A204.1 (cell line): ENCODE results near the gene GNS.

Source experiments
- FAIRE-seq: peaks from 2 replicates; lab custom pipeline; 2012; peaks lifted over from hg19 to GRCh38; lab: Jason Lieb, UNC

Gene GNS

DNA sequence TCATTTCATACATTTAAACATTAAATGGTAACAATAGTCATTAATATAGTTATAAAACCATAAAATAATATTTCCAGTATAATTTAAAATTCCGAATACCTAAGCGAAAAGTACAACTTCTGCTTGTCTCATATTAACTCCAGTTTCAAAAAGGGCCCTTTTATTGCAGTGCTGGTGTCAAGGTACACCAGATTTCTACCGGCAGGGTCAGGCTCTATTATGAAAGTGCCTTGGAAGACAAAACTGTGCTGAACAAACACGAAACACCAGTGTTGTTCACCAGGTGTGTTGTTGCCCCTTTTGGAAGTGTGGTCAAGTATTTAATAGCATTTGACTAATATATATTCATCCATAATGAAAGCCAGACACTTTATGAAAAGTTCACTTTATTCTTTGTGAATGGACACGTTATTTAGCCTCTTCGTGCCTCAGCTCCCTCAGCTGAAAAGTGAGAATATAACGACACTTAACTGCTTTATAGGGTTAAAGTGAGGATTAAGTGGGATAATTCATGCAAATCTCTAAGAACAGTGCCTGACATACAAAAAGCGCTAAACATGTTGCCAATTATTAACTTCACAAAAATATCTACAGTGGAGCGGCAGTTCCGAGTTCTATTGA, 20.3 kb upstream of the GNS start:
- FAIRE-seq: no peak

DNA sequence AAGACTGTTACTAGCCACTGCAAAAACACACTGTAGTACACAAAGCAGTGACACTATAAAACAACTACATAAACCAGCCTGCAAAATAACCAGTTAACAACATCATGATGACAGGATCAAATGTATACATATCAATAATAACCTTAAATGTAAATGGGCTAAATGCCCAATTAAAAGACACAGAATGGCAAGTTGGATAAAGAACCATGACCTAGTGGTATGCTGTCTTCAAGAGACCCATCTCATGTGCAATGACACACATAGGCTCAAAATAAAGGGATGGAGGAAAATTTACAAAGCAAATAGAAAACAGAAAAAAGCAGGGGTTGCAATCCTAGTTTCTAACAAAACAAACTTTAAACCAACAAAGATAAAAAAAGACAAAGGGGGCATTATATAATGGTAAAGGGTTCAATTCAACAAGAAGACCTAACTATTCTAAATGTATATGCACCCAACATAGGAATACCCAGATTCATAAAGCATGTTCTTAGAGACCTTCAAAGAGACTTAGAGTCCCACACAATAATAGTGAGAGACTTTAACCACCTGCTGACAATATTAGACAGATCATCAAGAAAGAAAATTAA, 16.0 kb upstream of the GNS start:
- FAIRE-seq: peak; percentile 3

DNA sequence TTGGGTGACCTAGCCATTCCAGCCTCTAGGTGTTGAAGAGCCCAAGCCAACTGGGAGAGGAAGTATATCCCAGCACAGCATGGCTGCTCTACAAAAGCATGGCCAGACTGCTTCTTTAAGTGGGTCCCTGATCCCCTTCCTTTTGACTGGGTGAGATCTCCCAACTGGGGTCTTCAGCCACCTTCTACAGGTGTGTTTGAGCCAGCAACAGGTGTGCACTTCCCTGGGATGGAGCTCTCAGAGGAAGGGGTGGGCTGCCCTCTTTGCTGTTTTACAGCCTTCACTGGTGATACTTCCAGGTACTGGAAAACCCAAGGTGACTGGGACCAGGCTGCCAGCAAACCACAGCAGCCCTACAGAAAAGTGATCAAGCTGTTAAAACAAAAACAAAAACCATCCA, 14.2 kb upstream of the GNS start:
- no peak for FAIRE-seq

DNA sequence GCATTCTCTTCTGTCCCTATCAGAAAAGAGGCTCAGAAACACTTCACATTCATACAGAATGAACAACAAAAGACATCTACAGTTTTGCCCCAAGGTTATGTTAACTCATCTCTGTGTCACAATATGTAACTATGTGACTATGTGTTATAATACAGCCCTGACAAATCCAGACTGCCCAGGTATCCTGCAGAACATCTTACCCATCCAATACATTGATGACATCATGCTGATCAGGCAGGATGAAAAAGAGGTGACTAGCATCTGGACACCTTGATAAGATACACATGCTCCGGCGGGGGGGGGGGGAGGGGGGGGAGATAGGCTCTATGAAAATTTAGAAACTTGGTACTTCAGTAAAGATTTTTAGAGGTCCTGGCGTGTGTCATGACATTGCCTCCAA, 8.3 kb upstream of the GNS start:
- FAIRE-seq: no peak

GRCh38 chr12:64760808-64761573, 1.8 kb upstream of the GNS start:
- no peak for FAIRE-seq

- FAIRE-seq: no peak
These were observed 1.4 kb downstream of the GNS start for GRCh38 chr12:64757771-64758170.

DNA sequence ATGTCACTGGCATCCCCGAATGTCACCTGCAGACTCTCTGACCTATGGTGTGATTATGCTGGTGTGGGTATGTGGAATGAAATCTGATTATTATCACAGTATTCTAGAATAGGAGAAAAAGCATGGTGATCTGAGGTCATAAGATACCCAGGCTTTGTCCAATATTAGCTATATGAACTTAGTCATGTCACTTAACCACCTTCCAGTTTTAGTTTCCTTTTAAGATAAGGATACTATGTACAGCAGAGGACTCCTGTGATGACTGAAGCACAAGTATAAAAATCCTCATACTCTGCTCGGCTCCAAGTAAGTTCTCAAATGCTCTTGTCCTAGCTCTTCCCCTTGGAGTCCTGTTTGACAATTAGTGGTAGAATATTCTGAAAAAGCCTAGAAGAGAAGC, 2.8 kb downstream of the GNS start:
- no peak for FAIRE-seq

- no peak for FAIRE-seq
These were observed 5.8 kb downstream of the GNS start for GRCh38 chr12:64753427-64753826.

DNA sequence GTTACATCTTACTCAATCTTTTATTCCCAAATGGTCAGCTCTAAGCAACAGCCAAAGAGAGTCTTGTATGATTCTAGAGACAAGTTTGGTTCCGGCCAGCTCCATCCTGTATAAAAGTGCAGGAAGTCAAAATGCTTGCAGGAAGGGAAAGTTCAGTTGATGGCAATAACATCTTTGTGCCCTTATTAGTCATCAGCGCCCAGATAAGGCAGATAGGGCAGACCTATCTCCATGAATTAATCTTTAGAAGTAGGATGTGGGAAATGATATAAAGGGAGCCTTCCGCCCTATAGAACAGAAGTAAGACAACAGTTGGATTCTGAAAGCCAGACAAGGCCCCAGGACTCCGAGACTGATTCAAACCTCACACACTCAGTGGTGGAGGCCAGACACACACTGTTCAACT, 6.4 kb downstream of the GNS start:
- FAIRE-seq: no peak

- FAIRE-seq: no peak
These were observed 7.2 kb downstream of the GNS start for GRCh38 chr12:64752032-64752431.

DNA sequence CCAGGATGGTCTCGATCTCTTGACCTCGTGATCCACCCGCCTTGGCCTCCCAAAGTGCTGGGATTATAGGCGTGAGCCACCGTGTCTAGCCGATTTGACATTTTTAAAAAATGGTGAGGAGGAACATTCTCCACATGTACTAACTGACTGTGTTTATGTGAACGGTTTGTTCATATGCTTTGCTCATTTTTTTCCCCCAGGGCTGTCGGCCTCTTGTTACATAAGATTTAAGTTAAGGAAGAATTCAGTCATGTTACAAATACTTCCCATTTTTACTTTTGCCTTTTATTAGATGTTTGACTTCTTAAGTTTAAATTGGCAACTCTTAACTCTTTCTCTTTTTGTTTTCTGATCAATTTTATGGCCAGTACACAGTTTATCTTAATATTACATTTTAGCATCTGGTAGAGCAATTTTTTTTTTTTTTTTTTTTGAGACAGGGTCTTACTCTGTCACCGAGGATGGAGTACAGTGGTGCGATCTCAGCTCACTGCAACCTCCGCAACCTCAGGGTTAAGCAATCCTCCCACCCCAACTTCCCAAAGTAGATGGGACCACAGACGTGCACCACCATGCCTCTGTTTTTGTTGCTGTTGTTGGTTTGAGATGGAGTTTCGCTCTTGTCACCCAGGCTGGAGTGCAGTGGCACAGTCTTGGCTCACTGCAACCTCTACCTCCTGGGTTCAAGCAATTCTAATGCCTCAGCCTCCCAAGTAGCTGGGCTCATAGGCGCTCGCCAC, 9.6 kb downstream of the GNS start:
- no peak for FAIRE-seq

DNA sequence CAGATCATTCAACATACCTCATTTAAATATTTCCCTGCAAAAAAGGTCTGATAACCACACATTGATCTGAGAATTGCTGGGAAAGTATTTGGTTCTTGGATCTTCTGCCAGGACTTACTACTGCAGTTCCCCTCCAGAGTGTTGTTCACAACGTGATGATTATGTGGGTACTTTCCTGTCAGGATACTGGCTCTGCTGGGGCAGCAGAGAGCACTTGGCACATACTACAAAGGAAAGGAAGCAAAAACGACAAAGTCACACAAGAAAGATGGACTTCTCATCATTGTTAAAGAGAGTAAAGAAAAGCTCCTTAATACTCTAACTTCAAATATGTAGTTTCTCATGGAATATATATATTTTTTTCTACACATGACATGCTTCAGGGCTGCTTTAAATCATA, 11.5 kb downstream of the GNS start:
- FAIRE-seq: no peak

DNA sequence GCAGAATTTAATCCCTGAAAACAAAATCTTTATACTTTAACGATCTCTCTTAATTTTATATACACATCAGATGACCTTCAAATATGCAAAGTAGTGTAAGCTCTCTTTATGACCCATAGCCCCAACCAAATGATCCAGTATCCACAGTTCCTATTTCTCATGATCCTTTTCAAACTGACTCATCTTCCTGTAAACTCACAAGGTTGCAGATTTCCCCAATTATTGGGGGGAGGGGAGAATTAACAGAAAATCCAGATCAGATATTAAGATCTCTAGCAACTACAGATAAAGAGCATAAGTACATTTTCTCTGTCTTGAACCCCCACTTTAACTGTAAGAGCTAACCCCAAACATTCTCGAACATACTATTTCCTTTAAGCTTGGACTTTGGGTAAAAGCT, 12.5 kb downstream of the GNS start:
- FAIRE-seq: no peak

GRCh38 chr12:64745980-64746379, 13.2 kb downstream of the GNS start:
- no peak for FAIRE-seq

- FAIRE-seq: no peak
These were observed 13.9 kb downstream of the GNS start for GRCh38 chr12:64745259-64745807.

DNA sequence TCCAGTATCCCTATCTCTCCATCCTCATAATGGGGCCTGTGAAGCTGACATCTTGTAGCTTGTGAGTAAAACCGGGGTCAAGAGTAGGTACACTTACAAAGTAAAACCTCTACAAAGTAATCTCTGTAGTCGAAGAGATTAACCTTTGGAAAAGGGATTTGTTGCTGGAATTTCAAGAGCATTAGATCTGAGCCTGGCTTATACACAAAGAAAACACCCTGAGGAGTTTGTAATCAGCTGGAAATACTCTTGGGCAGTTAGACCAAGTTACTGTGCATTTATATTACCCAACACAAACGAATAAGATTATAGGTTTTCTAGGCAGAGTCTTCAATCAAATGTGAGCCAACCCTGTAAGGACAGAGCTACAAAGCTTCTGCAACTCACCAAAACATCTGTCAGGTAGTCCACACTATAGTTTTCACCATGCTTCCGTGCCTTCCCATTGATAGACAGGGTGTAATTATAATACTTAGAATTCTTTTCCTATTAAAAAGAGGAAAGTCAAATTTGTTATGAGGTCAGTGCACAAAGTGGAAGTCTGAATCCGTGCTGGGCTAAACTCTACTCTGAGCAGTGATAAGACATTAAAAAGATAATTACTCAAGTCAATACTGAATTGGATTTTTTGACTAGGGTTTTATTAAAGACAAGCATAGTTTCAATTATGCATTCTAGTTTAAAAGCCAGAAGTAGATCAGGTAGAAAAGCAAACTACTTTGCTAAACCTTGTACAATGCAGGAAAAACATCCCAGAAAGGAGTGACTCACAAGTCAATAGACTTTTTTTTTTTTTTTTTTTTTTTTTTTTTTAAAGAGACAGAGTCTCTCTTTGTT, 14.6 kb downstream of the GNS start:
- FAIRE-seq: no peak

DNA sequence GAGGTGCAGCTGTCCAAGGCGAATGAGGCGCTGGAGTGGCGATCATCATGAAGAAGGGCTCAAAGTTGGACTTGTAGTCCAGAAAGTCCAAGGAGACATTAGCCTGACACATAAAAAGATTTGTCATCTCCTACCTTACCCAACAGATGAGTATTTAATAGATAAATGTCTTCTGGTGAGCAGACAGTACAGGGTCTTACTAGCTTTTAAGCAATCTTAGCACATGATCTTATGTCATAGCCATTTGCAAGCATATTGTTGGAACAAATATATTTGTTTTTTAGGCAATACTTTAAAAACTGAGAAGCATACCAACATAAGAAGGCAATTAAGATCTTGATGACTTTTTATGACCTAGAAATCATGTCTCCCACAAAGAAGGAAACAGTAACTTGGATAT, 16.0 kb downstream of the GNS start:
- FAIRE-seq: no peak

- FAIRE-seq: no peak
These were observed 16.8 kb downstream of the GNS start for GRCh38 chr12:64742416-64742815.

DNA sequence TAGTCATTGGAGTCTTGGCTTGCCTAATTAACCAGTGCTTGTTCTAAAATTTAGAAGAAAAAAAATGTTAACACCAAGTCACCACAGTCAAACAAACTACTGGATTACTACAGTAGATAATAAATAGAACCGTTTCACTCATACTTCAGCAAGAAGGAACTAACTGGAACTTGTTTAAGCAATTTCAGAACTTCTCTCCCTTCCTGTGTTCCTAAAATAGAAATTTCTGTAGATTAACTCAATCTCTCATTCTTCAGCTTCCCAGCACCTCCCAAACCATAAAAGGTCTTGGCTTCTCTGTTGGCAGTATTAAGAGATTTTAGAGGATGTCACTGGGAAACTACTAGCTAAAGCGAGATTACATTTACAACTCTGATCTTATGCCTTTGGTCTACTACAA, 18.6 kb downstream of the GNS start:
- no peak for FAIRE-seq

- FAIRE-seq: no peak
These were observed 19.4 kb downstream of the GNS start for GRCh38 chr12:64739778-64740177.

- FAIRE-seq: no peak
These were observed 21.7 kb downstream of the GNS start for GRCh38 chr12:64737539-64737938.

DNA sequence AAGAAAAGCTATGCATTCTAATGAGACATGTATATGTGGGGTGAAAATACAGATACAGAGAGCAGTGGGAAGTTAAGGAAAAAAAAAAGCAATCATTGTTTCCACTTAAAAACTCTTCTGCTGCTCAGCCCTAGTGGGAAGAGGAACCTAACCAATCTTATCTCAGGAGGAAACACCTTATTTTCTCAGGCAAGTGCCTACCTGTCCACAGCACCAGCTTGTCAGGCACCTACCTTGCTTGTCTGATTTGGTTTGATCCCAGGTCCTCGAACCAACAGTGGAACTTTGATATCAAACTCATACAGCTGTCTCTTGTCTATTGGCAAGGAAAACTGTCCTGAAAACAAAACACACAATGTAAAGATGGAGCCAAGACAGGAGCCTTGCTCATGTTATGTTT, 22.4 kb downstream of the GNS start:
- no peak for FAIRE-seq
